Upper lobe of left lung (tissue), 4 donors: ENCODE results near the gene PARD3B.

ENCODE experiments used
- CTCF ChIP-seq, 6 experiments: fragments of 450-650 bp in 4 of 6; fragments of 200-600 bp in 2 of 6; sonication (generic) in 2 of 6; IDR thresholded peaks; one replicate each; pipeline ENCODE4 v1.5.1; 2016 to 2019; ENCODE audit warnings: antibody characterized with exemption in 6 of 6
- EP300 ChIP-seq, 4 donors: sonication (generic); formaldehyde crosslinking; IDR thresholded peaks; one replicate each; pipeline ENCODE4 v1.5.1; 2017; ENCODE audit warnings: antibody characterized with exemption in 4 of 4, control low read depth in 2 of 4
- POLR2A ChIP-seq, 4 donors: fragments of 450-650 bp; IDR thresholded peaks; one replicate each; pipeline ENCODE4 v1.5.1; 2016 to 2017; ENCODE audit warnings: antibody characterized with exemption in 4 of 4, mild to moderate bottlenecking in 2 of 4
- POLR2AphosphoS5 ChIP-seq, 2 donors: sonication (generic); formaldehyde crosslinking; IDR thresholded peaks; one replicate each; pipeline ENCODE4 v1.5.1; 2017; ENCODE audit warnings: antibody characterized with exemption in 2 of 2

- TF ChIP-seq POLR2AphosphoS5 (IDR thresholded peaks at IDR 0.05) (no peak), CTCF (IDR thresholded peaks at IDR 0.05) (no peak), POLR2A (IDR thresholded peaks at IDR 0.05) (no peak), EP300 (IDR thresholded peaks at IDR 0.05) (no peak)
Measured at GRCh38 chr2:204680576-204680975, 135.3 kb downstream of the PARD3B start.
